Stimulated activated naive B cell treated with anti-CD40 and anti-IgM and Interleukin-4, amounts not matched to agents 10 μg/mL and 1 μg/mL and 100 μg/mL, for 72 hours (primary cell): ENCODE data around the gene TMEM271.

Source experiments
- ATAC-seq, 2 donors: fragments of 150-1000 bp; cut with Tn5 transposase; replicated peaks; 2 replicates each; pipeline ENCODE4 v1.10.0; 2021; ENCODE audit warnings: moderate library complexity in 1 of 2
- DNase-seq: peaks from one replicate; pipeline ENCODE4 v3.0.0; 2021
- H3K27ac Mint-ChIP-seq: one replicate; pipeline ENCODE4 v1.8.0; 2022; ENCODE audit warnings: mild to moderate bottlenecking, mixed read lengths
- H3K27me3 Mint-ChIP-seq, 2 donors: one replicate each; pipeline ENCODE4 v1.8.0; 2022; ENCODE audit warnings: mixed read lengths in 2 of 2
- H3K36me3 Mint-ChIP-seq, 2 donors: one replicate each; pipeline ENCODE4 v1.8.0; 2022; ENCODE audit warnings: mixed read lengths in 2 of 2, mild to moderate bottlenecking in 1 of 2
- H3K4me1 Mint-ChIP-seq, 2 donors: one replicate each; pipeline ENCODE4 v1.8.0; 2022; ENCODE audit warnings: mixed read lengths in 2 of 2, mild to moderate bottlenecking in 1 of 2
- H3K4me3 Mint-ChIP-seq, 2 donors: one replicate each; pipeline ENCODE4 v1.8.0; 2022; ENCODE audit warnings: mild to moderate bottlenecking in 2 of 2, mixed read lengths in 2 of 2, moderate library complexity in 1 of 2
- H3K9me3 Mint-ChIP-seq, 2 donors: one replicate each; pipeline ENCODE4 v1.8.0; 2022; ENCODE audit warnings: mixed read lengths in 2 of 2, mild to moderate bottlenecking in 1 of 2

TMEM271 gene

GRCh38 chr4:616911-617643, 41.0 kb upstream of the TMEM271 start:
- H3K36me3 Mint-ChIP-seq = peaks cover 0 to 5% of the 10 kb centered on the region in 2 donors
- H3K27me3 Mint-ChIP-seq = peaks cover 28 to 34% of the 10 kb centered on the region in 2 donors
- DNase-seq (no peak), ATAC-seq (no peak)
- H3K4me3 Mint-ChIP-seq = no peak overlapping the region
- H3K27ac Mint-ChIP-seq = no peak overlapping the region
- H3K9me3 Mint-ChIP-seq = peaks cover 2 to 8% of the 10 kb centered on the region in 2 donors
- H3K4me1 Mint-ChIP-seq = no peaks in the 10 kb centered on the region

- Mint-ChIP-seq H3K27me3 (peaks cover 25 to 28% of the 10 kb centered on the region in 2 donors), H3K9me3 (peaks cover 2 to 8% of the 10 kb centered on the region in 2 donors), H3K4me1 (no peaks in the 10 kb centered on the region), H3K4me3 (no peak overlapping the region), H3K27ac (no peak overlapping the region), H3K36me3 (peaks cover 0 to 5% of the 10 kb centered on the region in 2 donors)
- ATAC-seq (no peak), DNase-seq (no peak)
Observed at GRCh38 chr4:616091-616490, 40.0 kb upstream of the TMEM271 start.

DNA sequence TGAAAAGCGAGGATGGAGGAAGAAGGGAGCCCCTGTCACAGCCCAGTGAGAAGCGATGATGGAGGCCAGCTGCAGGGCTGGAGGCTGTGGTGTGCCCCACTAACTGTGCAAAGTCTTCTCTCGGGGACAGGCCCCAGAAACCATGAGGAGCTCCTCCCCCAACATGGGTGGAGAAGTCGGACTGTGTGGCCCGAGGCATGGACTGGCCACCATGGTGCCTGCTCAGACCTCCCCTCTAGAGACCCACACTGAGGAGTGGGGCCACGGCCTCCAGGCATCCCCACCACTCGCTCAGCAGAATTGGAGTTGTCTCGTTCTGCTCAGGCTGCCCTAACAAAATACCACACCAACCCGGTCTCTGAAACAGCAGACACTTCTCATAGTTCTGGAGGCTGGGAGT, 37.0 kb upstream of the TMEM271 start:
- Mint-ChIP-seq H3K9me3 (peaks cover 6 to 12% of the 10 kb centered on the region in 2 donors), H3K4me1 (no peaks in the 10 kb centered on the region), H3K36me3 (peaks cover 0 to 4% of the 10 kb centered on the region in 2 donors), H3K4me3 (no peak overlapping the region), H3K27ac (no peak overlapping the region), H3K27me3 (peaks cover 21 to 38% of the 10 kb centered on the region in 2 donors)
- DNase-seq (no peak), ATAC-seq (no peak)

DNA sequence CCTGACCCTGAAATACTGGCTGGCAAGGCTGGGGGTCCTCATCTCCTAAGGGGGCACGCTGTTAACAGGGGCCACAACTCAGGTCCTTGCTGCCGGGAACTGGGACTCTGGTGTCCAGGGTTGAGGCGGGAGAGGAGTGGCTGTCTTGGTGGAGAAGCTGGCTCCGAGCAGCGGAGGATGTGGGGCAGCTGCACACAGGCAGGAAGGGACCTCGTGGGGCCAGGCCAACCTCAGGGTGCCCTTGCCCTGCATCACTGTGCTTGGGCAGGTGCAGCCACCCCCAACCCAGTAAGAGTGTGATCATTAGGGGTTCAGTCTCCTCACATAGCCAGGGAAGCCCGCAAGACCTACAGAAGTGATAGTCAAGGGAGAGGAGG, 36.6 kb upstream of the TMEM271 start:
- peaks cover 6 to 8% of the 10 kb centered on the region in 2 donors for H3K9me3 Mint-ChIP-seq

DNA sequence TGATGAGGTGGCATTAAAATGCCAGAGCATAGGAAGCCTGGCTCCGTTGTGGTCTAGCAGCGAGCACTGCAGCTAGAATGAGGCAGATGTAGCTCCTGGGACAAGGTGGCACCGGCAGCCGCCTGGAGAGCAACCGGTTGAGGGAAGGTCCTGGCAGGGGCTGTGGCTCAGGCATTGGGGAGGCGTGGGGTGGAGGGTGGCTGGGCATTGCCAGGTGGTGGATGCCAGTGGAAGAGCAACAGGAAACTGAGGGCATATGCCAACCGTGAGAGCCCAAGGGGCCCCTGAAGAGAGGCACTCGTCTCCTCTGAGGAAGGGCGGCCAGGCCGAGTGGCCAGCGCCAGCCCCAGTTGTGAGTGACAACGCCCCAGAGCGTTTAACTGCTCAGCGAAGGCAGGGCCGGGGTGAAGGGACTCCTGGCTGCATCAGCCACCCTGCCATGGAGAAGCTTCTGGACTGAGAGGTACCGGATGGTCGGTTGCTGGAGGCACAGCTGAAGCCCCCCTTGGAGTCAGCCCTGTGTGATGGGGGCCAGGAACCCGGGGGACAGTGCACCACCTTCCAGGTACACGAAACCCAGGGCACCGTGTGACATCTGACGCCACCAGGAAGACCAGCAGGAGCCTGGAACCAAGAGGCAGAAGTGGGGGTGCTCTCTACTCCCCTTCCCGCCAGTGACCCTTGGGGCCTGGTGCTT, 36.1 kb upstream of the TMEM271 start:
- H3K9me3 Mint-ChIP-seq = peaks cover 4 to 6% of the 10 kb centered on the region in 2 donors
- H3K4me3 Mint-ChIP-seq = no peak overlapping the region
- ATAC-seq = no peak
- DNase-seq = no peak
- no peaks in the 10 kb centered on the region for H3K36me3 Mint-ChIP-seq
- H3K27me3 Mint-ChIP-seq = peaks cover 13 to 30% of the 10 kb centered on the region in 2 donors
- H3K27ac Mint-ChIP-seq = no peak overlapping the region
- H3K4me1 Mint-ChIP-seq = no peaks in the 10 kb centered on the region

More for the DNA sequence above, 36.6 kb upstream of the TMEM271 start:
- ATAC-seq (no peak), DNase-seq (no peak)
- no peaks in the 10 kb centered on the region for H3K4me1 Mint-ChIP-seq
- H3K36me3 Mint-ChIP-seq = peaks cover 0 to 2% of the 10 kb centered on the region in 2 donors
- H3K27me3 Mint-ChIP-seq = peaks cover 17 to 34% of the 10 kb centered on the region in 2 donors
- H3K27ac Mint-ChIP-seq = no peak overlapping the region
- H3K4me3 Mint-ChIP-seq = no peak overlapping the region

DNA sequence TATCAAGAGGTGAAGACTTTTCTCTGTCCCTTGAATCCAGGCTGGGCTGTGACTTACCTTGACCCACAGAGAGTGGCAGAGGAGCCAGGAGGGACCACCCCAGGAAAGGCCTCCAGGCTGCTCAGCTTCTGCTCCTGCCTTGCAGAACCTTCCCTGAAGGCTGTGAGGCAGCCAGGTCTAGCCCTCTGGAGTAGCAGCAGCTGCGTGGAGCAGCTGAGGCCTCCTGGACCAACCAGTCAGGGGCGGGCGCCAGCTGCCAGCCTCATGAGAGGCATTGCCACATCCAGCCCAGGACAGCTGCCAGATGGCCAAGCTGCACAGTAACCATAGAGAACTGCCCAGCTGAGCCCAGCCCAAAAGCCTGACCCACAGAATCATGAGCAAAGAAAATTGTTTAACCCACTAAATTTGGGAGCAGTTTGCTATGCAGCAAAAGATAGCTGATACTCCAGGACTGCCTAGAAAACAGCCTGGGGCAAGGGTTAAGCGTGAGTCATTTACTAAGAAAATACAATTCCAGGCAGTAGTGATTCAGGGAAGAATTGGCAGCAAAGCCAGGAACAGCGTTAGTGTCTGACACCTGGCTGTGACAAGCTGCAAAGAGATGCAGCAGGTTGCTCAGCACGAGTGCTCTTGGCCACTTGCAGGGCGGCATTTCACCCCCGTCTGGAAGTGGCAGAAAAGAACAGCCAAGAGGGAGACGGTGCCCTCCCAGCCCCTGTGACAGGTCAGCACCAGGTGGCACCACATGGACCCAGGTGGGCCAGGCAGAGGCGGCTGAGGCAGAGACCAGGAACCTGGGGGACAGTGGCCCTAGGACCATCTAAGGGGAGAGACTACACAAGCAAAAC, 34.5 kb upstream of the TMEM271 start:
- H3K4me1 Mint-ChIP-seq = peaks cover 3 to 4% of the 10 kb centered on the region in 2 donors
- H3K27me3 Mint-ChIP-seq = peaks cover 12 to 24% of the 10 kb centered on the region in 2 donors
- peaks cover 4 to 6% of the 10 kb centered on the region in 2 donors for H3K9me3 Mint-ChIP-seq
- H3K27ac Mint-ChIP-seq = peak overlapping the region; percentile 21
- DNase-seq (no peak), ATAC-seq (no peak)
- H3K4me3 Mint-ChIP-seq = no peak overlapping the region
- peaks cover 0 to under 1% of the 10 kb centered on the region in 2 donors for H3K36me3 Mint-ChIP-seq

- Mint-ChIP-seq H3K4me1 (peaks cover 9 to 11% of the 10 kb centered on the region in 2 donors), H3K27ac (no peak overlapping the region), H3K4me3 (no peak overlapping the region), H3K36me3 (peaks cover 0 to 6% of the 10 kb centered on the region in 2 donors), H3K9me3 (peaks cover 4 to 6% of the 10 kb centered on the region in 2 donors), H3K27me3 (peaks cover 6 to 22% of the 10 kb centered on the region in 2 donors)
- no peak for DNase-seq
- ATAC-seq = no peak
Observed at GRCh38 chr4:609400-610050, 33.4 kb upstream of the TMEM271 start.

DNA sequence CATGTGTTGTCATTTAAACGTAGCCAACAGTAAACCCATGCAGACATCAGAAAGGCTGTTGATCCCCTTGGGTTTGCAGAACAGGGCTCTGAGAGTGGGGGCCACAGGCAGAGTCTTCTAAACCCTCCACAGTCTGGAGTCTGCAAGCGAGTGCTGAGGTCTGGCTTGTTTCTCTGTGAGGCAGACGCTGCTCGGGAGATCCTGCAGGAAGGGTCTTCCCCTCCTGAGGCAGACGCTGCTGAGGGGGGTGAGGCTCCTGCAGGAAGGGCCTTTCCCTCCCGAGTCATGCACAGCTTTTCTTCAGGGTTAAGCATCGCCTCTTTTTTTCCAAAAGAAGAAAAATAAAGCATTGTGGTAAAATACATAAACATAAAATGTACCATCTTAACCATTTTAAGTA, 32.1 kb upstream of the TMEM271 start:
- Mint-ChIP-seq H3K27ac (no peak overlapping the region), H3K27me3 (peaks cover 6 to 18% of the 10 kb centered on the region in 2 donors), H3K4me3 (no peak overlapping the region), H3K4me1 (peaks cover 12 to 18% of the 10 kb centered on the region in 2 donors), H3K36me3 (peaks cover 0 to 6% of the 10 kb centered on the region in 2 donors), H3K9me3 (peaks cover 4 to 6% of the 10 kb centered on the region in 2 donors)
- no peak for ATAC-seq
- DNase-seq = no peak

- H3K9me3 Mint-ChIP-seq = peaks cover 4 to 6% of the 10 kb centered on the region in 2 donors
- DNase-seq (no peak), ATAC-seq (peak; percentile 35 to 56)
- H3K27me3 Mint-ChIP-seq = peaks cover 10 to 36% of the 10 kb centered on the region in 2 donors
- peaks cover 12 to 18% of the 10 kb centered on the region in 2 donors for H3K4me1 Mint-ChIP-seq
- no peak overlapping the region for H3K27ac Mint-ChIP-seq
- no peak overlapping the region for H3K4me3 Mint-ChIP-seq
- H3K36me3 Mint-ChIP-seq = peaks cover 0 to 6% of the 10 kb centered on the region in 2 donors
Observed at GRCh38 chr4:605702-606425, 29.8 kb upstream of the TMEM271 start.

DNA sequence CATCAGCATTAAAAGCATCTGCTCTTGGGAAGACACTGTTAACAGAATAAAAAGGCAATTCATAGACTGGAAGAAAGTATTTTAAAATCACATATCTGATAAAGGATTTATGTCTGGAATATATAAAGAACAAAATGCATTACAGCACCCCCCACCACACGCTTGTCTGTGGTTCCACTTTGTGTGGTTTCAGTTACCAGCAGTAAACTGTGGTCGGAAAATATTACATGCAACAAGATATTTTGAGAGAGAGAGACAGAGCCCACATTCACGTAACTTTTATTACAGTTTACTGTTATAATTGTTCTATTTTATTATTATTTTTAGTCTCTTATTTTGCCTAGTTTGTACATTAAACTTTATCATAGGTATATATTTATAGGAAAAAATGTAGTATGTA, 28.0 kb upstream of the TMEM271 start:
- ATAC-seq (peak; percentile 71 to 83), DNase-seq (no peak)
- Mint-ChIP-seq H3K4me3 (no peak overlapping the region), H3K27ac (peak overlapping the region; percentile 53), H3K27me3 (peaks cover 14 to 33% of the 10 kb centered on the region in 2 donors), H3K36me3 (peaks cover 0 to 6% of the 10 kb centered on the region in 2 donors), H3K9me3 (no peaks in the 10 kb centered on the region), H3K4me1 (peaks cover 12 to 18% of the 10 kb centered on the region in 2 donors)

DNA sequence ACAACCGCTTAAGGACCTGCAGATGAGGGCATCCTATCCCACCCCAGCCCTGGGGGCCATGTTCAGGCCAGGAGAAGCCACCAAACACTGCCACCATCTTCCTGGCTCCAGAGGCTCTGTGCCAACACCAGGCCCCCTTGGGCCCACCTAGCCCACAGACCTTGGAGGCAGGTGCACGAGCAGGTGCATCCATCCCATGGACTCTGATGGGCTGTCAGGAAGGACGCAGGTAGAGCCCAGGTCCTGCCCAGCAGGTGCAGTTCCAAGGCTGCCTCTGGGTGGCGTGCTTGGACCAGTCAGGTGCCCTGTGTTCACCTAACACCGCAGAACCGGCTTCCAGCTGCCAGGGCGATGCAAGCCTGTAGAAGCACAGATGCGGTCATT, 26.5 kb upstream of the TMEM271 start:
- peaks cover 12 to 18% of the 10 kb centered on the region in 2 donors for H3K4me1 Mint-ChIP-seq
- peaks cover 25 to 44% of the 10 kb centered on the region in 2 donors for H3K27me3 Mint-ChIP-seq
- H3K36me3 Mint-ChIP-seq = peaks cover 0 to 6% of the 10 kb centered on the region in 2 donors
- ATAC-seq (peak; percentile 80 to 81), DNase-seq (peak; percentile 32)
- H3K4me3 Mint-ChIP-seq = no peak overlapping the region
- H3K9me3 Mint-ChIP-seq = no peaks in the 10 kb centered on the region
- H3K27ac Mint-ChIP-seq = no peak overlapping the region

- Mint-ChIP-seq H3K9me3 (no peaks in the 10 kb centered on the region), H3K27me3 (peaks cover 31 to 44% of the 10 kb centered on the region in 2 donors), H3K4me3 (no peak overlapping the region), H3K4me1 (peaks cover 12 to 18% of the 10 kb centered on the region in 2 donors), H3K27ac (no peak overlapping the region), H3K36me3 (peaks cover 0 to 6% of the 10 kb centered on the region in 2 donors)
- ATAC-seq (no peak), DNase-seq (no peak)
Observed at GRCh38 chr4:601612-602558, 25.8 kb upstream of the TMEM271 start.
